22Rv1 (cell line): ENCODE measurements around the gene PCSK5.
A peak's percentile ranks its signal among the peaks of the same experiment; 100 is the strongest.

Experiments used
- H3K27ac ChIP-seq: fragments of 450-650 bp; 2 replicates; pipeline ENCODE4 v1.5.1; 2017
- CTCF ChIP-seq: fragments of 450-650 bp; IDR thresholded peaks from 2 replicates; pipeline ENCODE4 v1.5.1; 2017; ENCODE audit warnings: mild to moderate bottlenecking
- ZFX ChIP-seq: fragments of 450-650 bp; IDR thresholded peaks from 2 replicates; pipeline ENCODE4 v1.6.1; 2017; ENCODE audit warnings: antibody characterized with exemption, borderline replicate concordance

PCSK5 gene

DNA sequence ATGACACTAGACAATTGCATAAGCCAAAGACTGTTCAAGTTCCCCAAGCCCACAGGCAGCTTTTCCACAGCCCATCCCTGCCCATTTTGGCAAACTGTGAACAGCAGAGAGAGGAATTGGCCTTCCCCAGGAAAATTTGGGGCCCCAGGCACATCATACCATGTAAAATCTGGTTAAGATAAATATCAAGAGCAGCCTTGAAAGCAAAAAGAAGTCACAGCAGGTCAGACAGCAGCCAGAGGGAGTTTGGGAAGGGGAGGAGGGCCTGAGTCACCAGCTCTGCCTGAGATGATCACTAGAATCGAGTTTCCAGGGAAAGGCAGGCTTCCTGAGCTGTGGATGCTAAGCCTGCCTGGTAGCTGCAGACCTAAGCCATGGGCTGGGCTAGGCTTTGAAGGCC, 324.6 kb downstream of the PCSK5 start:
- no peak for TF ChIP-seq ZFX
- H3K27ac ChIP-seq: no peak overlapping the region

DNA sequence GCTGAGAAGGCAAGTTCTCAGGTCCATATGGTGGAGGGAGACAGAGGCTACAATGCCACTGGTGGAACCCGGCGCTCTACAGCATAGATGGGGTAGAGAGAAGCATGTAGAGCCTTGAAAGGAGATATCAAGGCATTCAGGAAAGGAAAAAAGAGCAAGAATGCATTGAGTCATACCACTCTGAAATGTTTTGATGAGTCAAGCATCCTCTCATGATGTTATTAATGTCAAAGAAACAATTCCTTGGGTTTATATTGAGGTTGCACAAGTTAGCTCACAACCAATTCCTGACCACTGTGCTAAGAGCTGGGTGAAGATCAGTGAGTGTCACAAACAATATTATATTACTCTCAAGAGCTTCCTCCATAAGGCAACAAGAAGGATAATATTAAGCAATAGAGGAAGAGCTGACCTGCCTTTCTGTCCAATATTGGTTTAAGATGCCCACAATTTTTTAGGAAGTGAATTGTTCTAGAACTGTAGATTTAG, 325.7 kb downstream of the PCSK5 start:
- TF ChIP-seq ZFX: no peak
- no peak overlapping the region for H3K27ac ChIP-seq

DNA sequence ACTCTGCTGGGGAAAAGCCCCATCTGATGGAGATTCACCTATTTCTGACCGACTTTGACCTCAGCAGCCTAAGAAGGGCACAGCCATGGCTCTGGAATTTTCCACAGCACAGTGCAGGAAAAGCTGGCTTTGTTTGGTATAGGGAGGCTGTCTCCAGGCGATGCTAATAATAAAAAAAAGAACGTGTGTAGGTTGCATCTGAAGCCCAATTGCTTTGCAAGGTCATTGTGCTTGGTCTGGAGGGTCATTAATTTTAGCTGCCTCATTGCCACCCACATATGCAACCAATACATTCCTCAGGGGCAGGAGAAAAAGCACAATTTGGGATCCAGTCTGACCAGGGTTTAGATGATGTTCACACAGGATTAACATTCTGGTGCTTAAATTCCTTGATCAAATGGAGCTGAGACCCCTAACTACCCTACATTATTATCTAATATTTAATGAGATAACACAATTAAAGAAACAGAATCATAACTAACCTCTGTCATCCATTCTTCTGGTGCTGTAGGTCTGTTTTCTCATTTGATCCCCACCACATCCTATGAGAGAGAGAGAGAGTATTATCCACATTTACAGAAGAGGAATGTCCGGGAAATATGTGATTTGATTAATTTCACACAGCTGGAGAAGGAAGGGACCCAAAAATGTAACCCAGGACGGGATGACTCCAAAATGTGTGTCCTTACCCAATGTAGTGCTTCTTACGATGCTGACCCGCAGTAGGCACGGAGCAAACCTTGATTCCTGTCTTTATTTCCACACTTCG, 327.8 kb downstream of the PCSK5 start:
- H3K27ac ChIP-seq: no peak overlapping the region
- TF ChIP-seq CTCF: no peak
- no peak for TF ChIP-seq ZFX

DNA sequence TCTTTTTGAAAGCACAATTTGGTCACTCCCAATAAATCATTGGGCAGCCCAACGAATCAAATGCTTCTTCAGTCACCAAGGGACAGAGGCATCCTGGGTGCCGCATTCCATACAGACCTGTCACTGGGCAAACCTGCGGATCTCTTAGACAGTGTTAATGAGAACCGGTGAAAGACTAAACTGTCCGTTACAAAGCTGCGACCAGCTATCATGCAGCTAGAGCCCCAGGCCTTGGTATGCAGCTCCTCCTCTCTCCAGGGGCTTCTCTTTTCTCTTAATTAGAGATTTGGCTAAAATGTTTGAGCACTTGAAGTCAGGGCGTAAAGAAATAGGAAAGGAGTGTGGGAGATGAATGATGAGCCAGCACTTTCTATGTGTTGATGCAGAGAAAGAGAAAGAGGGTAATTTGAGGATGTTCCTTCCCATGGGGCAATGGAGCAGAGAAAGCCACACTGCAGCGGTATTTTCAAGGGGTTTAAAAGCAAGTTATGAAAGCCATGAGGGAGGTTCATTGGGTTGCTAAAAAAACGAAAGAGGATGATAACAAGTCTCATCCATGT, 328.5 kb downstream of the PCSK5 start:
- H3K27ac ChIP-seq: no peak overlapping the region
- TF ChIP-seq CTCF (no peak), ZFX (no peak)

GRCh38 chr9:76219560-76220151, 329.2 kb downstream of the PCSK5 start:
- H3K27ac ChIP-seq: no peak overlapping the region
- TF ChIP-seq CTCF (peak; percentile 37), ZFX (no peak)

DNA sequence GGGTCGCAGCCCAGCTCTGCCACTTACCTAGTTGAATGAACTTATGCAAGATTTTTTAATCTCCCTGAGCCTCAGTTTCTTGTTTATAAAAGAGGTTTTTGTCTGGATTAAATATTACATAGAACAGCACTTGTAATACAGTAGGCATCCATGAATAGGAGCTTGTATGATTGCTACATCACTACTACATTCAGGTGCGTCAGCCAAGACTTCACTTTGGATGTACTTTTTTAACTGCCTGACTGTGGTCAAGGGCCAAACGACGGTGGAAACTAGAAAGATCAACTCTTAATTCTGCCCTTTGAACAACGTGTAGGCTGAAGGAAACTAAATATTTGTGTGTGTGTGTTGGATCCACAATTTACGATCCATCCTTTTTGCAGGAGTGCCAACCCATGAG, 330.9 kb downstream of the PCSK5 start:
- no peak overlapping the region for H3K27ac ChIP-seq
- no peak for TF ChIP-seq ZFX
- TF ChIP-seq CTCF: no peak

DNA sequence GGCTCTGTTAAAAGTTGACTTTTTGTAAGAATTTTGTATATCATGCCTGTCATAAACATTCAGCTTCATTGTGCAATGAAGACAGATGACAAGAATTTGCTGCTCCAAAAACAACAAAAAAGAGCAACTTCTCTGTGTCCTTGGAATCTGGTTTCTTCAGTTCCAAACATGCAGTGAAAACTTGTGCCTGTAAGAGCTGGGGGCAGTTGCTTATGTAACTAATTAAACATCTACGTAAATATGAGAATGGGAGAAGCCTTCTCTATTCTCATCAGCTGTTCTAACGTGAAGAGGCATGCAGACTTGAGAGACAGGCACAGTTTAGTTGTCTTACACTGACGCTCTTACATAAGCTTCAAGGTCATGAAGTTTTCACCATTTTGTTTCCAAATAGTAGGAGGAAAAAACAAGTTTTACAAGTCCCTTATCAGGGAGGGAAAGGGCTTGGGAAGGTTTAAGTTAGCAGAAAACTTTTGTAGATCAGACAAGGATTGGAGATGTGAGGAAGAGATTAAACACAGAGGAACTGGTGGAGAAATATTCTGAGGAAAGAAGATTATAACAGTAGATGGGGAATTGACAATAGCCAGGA, 333.4 kb downstream of the PCSK5 start:
- TF ChIP-seq CTCF (no peak), ZFX (no peak)
- H3K27ac ChIP-seq: no peak overlapping the region

DNA sequence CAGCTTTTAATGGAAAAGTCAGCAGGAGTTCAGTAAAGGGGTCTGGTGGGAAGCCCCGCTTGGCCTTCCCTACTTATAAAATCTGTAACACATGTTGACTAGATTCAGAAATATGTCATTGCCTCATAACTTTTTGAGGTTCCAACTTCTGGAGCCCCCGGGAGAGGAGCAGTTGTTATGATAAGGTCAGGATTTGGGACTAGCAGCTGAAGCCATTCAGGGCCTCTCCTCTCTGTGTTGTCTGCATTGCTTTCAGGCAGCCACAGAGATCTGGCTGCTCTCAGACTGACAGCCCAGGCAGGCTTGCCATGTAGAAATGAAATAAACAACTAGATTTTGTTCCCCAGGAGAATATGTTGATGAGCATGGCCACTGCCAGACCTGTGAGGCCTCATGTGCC, 336.7 kb downstream of the PCSK5 start:
- no peak overlapping the region for H3K27ac ChIP-seq
- TF ChIP-seq ZFX (no peak), CTCF (no peak)
